ENCODE measurements around the gene LMF1. TPM values are rescaled to one million over a fixed set of nuclear protein-coding genes. Genes with fewer than 3 reads are reported as not detected.

The LMF1 gene
- total and polyA plus RNA-seq, 2 of the 8 experiments (the other 6 are each of a cell fraction or from before 2014, with no cell fraction given): 3.5 to 9.1 TPM

- Histone ChIP-seq H3K4me1 (replicated peaks in 1 of 4; ENCODE audit: control insufficient read depth in 3 of 4, insufficient read depth in 4 of 4, low read length in 3 of 4) (no peaks in the 10 kb centered on the region), H3K9me3 (ENCODE audit: insufficient read depth in 2 of 2, low read depth in 1 of 2, low read length in 1 of 2) (peaks cover 0 to 42% of the 10 kb centered on the region in 2 experiments; a peak in 3 of 4 replicates), H2BK20ac (ENCODE audit: low read length) (no peak overlapping the region), H4K5ac (ENCODE audit: insufficient read length, low read depth, low read length) (no peak overlapping the region), H3K18ac (ENCODE audit: extremely low read depth, low read length) (no peak overlapping the region), H2BK12ac (ENCODE audit: low read depth, low read length) (no peak overlapping the region), H4K91ac (replicated peaks; ENCODE audit: insufficient read length, low read length) (no peak overlapping the region), H3K27me3 (replicated peaks in 1 of 4; ENCODE audit: control insufficient read depth in 3 of 4, extremely low read depth in 1 of 4, insufficient read depth in 3 of 4, low read length in 3 of 4) (no peaks in the 10 kb centered on the region; a peak in 1 of 7 replicates), H2BK15ac (ENCODE audit: low read length) (no peak overlapping the region), H3K4me2 (ENCODE audit: insufficient read depth in 1 of 2, low read depth in 2 of 2, low read length in 2 of 2) (no peak overlapping the region), H3K4ac (replicated peaks; ENCODE audit: insufficient read length, low read depth, low read length) (no peak overlapping the region), H2AK5ac (ENCODE audit: low read depth, low read length) (no peak overlapping the region), H3K4me3 (ENCODE audit: extremely low read depth in 1 of 4, insufficient read depth in 2 of 4, low read depth in 3 of 4, low read length in 4 of 4) (no peak overlapping the region), H3K27ac (ENCODE audit: low read depth, low read length) (no peak overlapping the region), H3K79me1 (ENCODE audit: low read depth, low read length) (no peaks in the 10 kb centered on the region), H3K23me2 (ENCODE audit: low read depth, low read length) (peaks cover 5% of the 10 kb centered on the region; the same call in 1 of the 2 replicates), H2BK5ac (ENCODE audit: low read depth, low read length) (no peak overlapping the region), H4K20me1 (replicated peaks in 1 of 2; ENCODE audit: control insufficient read depth in 1 of 2, insufficient read depth in 2 of 2, low read length in 2 of 2) (no peaks in the 10 kb centered on the region), H2BK120ac (replicated peaks; ENCODE audit: low read depth, low read length) (no peak overlapping the region), H2AFZ (ENCODE audit: low read length) (no peak overlapping the region), H4K8ac (ENCODE audit: extremely low read depth, insufficient read depth, low read length) (no peak overlapping the region), H3K56ac (replicated peaks; ENCODE audit: insufficient read length, low read depth, low read length) (no peak overlapping the region), H3K79me2 (ENCODE audit: control insufficient read depth in 1 of 2, insufficient read depth in 2 of 2, low read length in 2 of 2) (no peaks in the 10 kb centered on the region), H3K36me3 (ENCODE audit: control insufficient read depth in 2 of 4, insufficient read depth in 4 of 4, low read length in 3 of 4) (peaks cover 0 to 2% (median 0%) of the 10 kb centered on the region in 4 experiments; a peak in 1 of 8 replicates), H3K23ac (ENCODE audit: insufficient read length) (no peak overlapping the region), H3K9ac (replicated peaks in 1 of 4; ENCODE audit: extremely low read depth in 1 of 4, low read depth in 3 of 4, low read length in 3 of 4) (no peak overlapping the region), H3K14ac (ENCODE audit: insufficient read length) (no peak overlapping the region)
- 82% methylated on average over 7 of the region's 12 CpGs; no CpG with 5 or more reads in 1 of the 2 experiments for WGBS, 2 experiments (ENCODE audit: extremely low coverage in 1 of 2, insufficient coverage in 1 of 2, insufficient read length in 1 of 2, insufficient replicate concordance in 2 of 2, low coverage in 1 of 2, low lambda C conversion rate in 2 of 2, missing lambda C conversion rate in 1 of 2)
- ChIA-PET CTCF (ENCODE audit: partially characterized antibody) (no interaction called here), POLR2A (ENCODE audit: partially characterized antibody) (no interaction called here)
- no peak for FAIRE-seq
- no peak for DNase-seq (ENCODE audit: low read depth in 1 of 2, low spot score in 2 of 2)
- TF ChIP-seq GTF2F1 (IDR thresholded peaks at IDR 0.05; ENCODE audit: borderline replicate concordance, low read depth, low read length) (no peak), MAX (IDR thresholded peaks at IDR 0.05) (no peak), KDM4A (IDR thresholded peaks at IDR 0.05; ENCODE audit: low read depth, low read length, severe bottlenecking) (no peak), CTBP2 (IDR thresholded peaks at IDR 0.05; ENCODE audit: borderline replicate concordance, insufficient read depth, insufficient read length, low read length) (no peak), SUZ12 (IDR thresholded peaks at IDR 0.05; ENCODE audit: low read length) (no peak), TCF12 (IDR thresholded peaks at IDR 0.05; ENCODE audit: low read depth, low read length) (no peak), BRCA1 (IDR thresholded peaks at IDR 0.05; ENCODE audit: low read depth, low read length) (no peak), KDM1A (IDR thresholded peaks at IDR 0.05; ENCODE audit: borderline replicate concordance, low read length) (no peak), CBX8 (IDR thresholded peaks at IDR 0.05; ENCODE audit: borderline replicate concordance, low read depth, low read length) (no peak), RBBP5 (IDR thresholded peaks at IDR 0.05; ENCODE audit: borderline replicate concordance, low read depth, low read length) (no peak), CHD2 (IDR thresholded peaks at IDR 0.05; ENCODE audit: low read length) (no peak), EZH2 (IDR thresholded peaks at IDR 0.05; ENCODE audit: low read depth, low read length, severe bottlenecking) (no peak), HDAC6 (IDR thresholded peaks at IDR 0.05; ENCODE audit: low read depth, low read length) (no peak), SIX5 (IDR thresholded peaks at IDR 0.05; ENCODE audit: low read depth, low read length) (no peak), JUN (IDR thresholded peaks at IDR 0.05; ENCODE audit: low read depth, low read length) (no peak)
Observed at GRCh38 chr16:952321-952720, 18.5 kb downstream of the LMF1 start.

Data from H1 (cell line).